ENCODE data around the gene KCNA5.

KCNA5 gene

DNA sequence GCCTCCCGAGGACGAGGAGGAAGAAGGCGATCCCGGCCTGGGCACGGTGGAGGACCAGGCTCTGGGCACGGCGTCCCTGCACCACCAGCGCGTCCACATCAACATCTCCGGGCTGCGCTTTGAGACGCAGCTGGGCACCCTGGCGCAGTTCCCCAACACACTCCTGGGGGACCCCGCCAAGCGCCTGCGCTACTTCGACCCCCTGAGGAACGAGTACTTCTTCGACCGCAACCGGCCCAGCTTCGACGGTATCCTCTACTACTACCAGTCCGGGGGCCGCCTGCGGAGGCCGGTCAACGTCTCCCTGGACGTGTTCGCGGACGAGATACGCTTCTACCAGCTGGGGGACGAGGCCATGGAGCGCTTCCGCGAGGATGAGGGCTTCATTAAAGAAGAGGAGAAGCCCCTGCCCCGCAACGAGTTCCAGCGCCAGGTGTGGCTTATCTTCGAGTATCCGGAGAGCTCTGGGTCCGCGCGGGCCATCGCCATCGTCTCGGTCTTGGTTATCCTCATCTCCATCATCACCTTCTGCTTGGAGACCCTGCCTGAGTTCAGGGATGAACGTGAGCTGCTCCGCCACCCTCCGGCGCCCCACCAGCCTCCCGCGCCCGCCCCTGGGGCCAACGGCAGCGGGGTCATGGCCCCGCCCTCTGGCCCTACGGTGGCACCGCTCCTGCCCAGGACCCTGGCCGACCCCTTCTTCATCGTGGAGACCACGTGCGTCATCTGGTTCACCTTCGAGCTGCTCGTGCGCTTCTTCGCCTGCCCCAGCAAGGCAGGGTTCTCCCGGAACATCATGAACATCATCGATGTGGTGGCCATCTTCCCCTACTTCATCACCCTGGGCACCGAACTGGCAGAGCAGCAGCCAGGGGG, 979 bp downstream of the KCNA5 start:
- Histone ChIP-seq H3K27ac (ENCODE audit: low read depth, low read length) (no peak overlapping the region), H3K9me3 (ENCODE audit: insufficient read depth, low read length) (no peaks in the 10 kb centered on the region), H3K79me2 (ENCODE audit: insufficient read depth, low read length) (no peaks in the 10 kb centered on the region), H3K4me3 (ENCODE audit: insufficient read depth, low read length, poor library complexity, severe bottlenecking) (no peak overlapping the region), H4K20me1 (ENCODE audit: low read depth, low read length) (no peaks in the 10 kb centered on the region), H2AFZ (ENCODE audit: low read depth, low read length, severe bottlenecking) (no peak overlapping the region), H3K4me2 (ENCODE audit: low read depth, low read length, poor library complexity, severe bottlenecking) (no peak overlapping the region), H3K27me3 (ENCODE audit: low read length) (no peaks in the 10 kb centered on the region), H3K9ac (ENCODE audit: low read length) (no peak overlapping the region), H3F3A (ENCODE audit: insufficient read depth) (no peaks in the 10 kb centered on the region), H3K36me3 (ENCODE audit: low read length) (no peaks in the 10 kb centered on the region), H3K9me2 (replicated peaks; ENCODE audit: insufficient read depth, low read length) (no peaks in the 10 kb centered on the region)
- TF ChIP-seq EZH2phosphoT487 (conservative IDR thresholded peaks at IDR 0.05; ENCODE audit: low read length) = no peak
- TF ChIP-seq, protein P1, sequence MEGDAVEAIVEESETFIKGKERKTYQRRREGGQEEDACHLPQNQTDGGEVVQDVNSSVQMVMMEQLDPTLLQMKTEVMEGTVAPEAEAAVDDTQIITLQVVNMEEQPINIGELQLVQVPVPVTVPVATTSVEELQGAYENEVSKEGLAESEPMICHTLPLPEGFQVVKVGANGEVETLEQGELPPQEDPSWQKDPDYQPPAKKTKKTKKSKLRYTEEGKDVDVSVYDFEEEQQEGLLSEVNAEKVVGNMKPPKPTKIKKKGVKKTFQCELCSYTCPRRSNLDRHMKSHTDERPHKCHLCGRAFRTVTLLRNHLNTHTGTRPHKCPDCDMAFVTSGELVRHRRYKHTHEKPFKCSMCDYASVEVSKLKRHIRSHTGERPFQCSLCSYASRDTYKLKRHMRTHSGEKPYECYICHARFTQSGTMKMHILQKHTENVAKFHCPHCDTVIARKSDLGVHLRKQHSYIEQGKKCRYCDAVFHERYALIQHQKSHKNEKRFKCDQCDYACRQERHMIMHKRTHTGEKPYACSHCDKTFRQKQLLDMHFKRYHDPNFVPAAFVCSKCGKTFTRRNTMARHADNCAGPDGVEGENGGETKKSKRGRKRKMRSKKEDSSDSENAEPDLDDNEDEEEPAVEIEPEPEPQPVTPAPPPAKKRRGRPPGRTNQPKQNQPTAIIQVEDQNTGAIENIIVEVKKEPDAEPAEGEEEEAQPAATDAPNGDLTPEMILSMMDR (IDR thresholded peaks at IDR 0.05; ENCODE audit: insufficient read depth, low read length, poor library complexity, severe bottlenecking) = no peak

DNA sequence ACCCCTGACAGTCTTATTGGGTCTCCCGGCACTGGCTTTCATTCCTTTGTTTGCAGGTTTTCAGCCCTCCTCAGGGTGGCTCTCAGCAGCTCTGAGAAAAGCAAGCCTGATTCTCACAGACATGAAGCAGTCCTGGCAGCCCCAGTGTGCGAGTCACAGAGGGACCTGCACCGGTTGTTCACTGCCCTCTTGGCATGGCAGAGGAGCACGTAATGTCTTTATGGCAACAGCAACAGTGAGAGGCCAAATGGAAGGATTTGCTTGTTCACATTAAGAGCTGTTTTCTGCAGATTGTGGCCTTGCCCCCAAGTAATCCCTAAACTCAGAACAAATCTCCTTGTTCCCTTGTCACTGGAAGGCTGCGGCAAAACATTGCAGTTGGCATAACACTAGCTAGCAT, 3.4 kb downstream of the KCNA5 start:
- H3F3A ChIP-seq (ENCODE audit: insufficient read depth) = no peaks in the 10 kb centered on the region
- no peaks in the 10 kb centered on the region for H3K9me3 ChIP-seq (ENCODE audit: insufficient read depth, low read length)
- H3K27ac ChIP-seq (ENCODE audit: low read depth, low read length) = no peak overlapping the region
- TF ChIP-seq, protein P1 (IDR thresholded peaks at IDR 0.05; ENCODE audit: insufficient read depth, low read length, poor library complexity, severe bottlenecking) = no peak
- no peak for TF ChIP-seq EZH2phosphoT487 (conservative IDR thresholded peaks at IDR 0.05; ENCODE audit: low read length)
- H3K9ac ChIP-seq (ENCODE audit: low read length) = no peak overlapping the region
- H3K4me2 ChIP-seq (ENCODE audit: low read depth, low read length, poor library complexity, severe bottlenecking) = no peak overlapping the region
- no peak overlapping the region for H3K4me3 ChIP-seq (ENCODE audit: insufficient read depth, low read length, poor library complexity, severe bottlenecking)
- no peaks in the 10 kb centered on the region for H3K9me2 ChIP-seq (replicated peaks; ENCODE audit: insufficient read depth, low read length)
- H2AFZ ChIP-seq (ENCODE audit: low read depth, low read length, severe bottlenecking) = no peak overlapping the region
- H3K36me3 ChIP-seq (ENCODE audit: low read length) = no peaks in the 10 kb centered on the region
- H3K79me2 ChIP-seq (ENCODE audit: insufficient read depth, low read length) = no peaks in the 10 kb centered on the region
- H3K27me3 ChIP-seq (ENCODE audit: low read length) = no peaks in the 10 kb centered on the region
- no peaks in the 10 kb centered on the region for H4K20me1 ChIP-seq (ENCODE audit: low read depth, low read length)

DNA sequence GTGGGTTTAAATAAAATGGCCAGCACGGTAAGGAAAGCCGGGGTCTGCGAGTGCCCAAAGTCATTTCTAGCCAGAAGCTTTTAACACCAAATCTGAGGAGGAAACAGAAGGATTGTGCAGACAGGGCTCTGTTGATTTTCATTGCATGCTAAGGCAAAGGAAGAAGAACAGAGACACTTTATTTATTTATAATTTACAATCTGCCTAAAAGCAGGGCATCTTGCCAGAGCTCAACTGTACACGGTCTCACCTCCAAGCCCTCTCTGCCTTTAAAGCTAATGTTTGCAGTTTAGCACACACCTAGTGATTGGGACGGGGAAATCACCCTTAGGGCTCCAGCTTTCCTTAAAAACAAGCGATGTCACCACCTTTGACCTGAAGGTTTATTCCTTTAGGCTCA, 4.0 kb downstream of the KCNA5 start:
- no peaks in the 10 kb centered on the region for H3K9me2 ChIP-seq (replicated peaks; ENCODE audit: insufficient read depth, low read length)
- no peak overlapping the region for H2AFZ ChIP-seq (ENCODE audit: low read depth, low read length, severe bottlenecking)
- no peaks in the 10 kb centered on the region for H3K36me3 ChIP-seq (ENCODE audit: low read length)
- no peak overlapping the region for H3K9ac ChIP-seq (ENCODE audit: low read length)
- H3K27ac ChIP-seq (ENCODE audit: low read depth, low read length) = no peak overlapping the region
- TF ChIP-seq, protein P1 (IDR thresholded peaks at IDR 0.05; ENCODE audit: insufficient read depth, low read length, poor library complexity, severe bottlenecking) = no peak
- TF ChIP-seq EZH2phosphoT487 (conservative IDR thresholded peaks at IDR 0.05; ENCODE audit: low read length) = no peak
- no peaks in the 10 kb centered on the region for H3K9me3 ChIP-seq (ENCODE audit: insufficient read depth, low read length)
- no peaks in the 10 kb centered on the region for H3K79me2 ChIP-seq (ENCODE audit: insufficient read depth, low read length)
- no peaks in the 10 kb centered on the region for H4K20me1 ChIP-seq (ENCODE audit: low read depth, low read length)
- no peaks in the 10 kb centered on the region for H3K27me3 ChIP-seq (ENCODE audit: low read length)
- no peak overlapping the region for H3K4me3 ChIP-seq (ENCODE audit: insufficient read depth, low read length, poor library complexity, severe bottlenecking)
- H3K4me2 ChIP-seq (ENCODE audit: low read depth, low read length, poor library complexity, severe bottlenecking) = no peak overlapping the region
- no peaks in the 10 kb centered on the region for H3F3A ChIP-seq (ENCODE audit: insufficient read depth)
